IPS-11a (cell line): Measurements from ENCODE around the gene TMEM59L.
"Not testable (repeated sequence)": the region's sequence is repeated elsewhere in the genome, so short reads cannot be mapped to it uniquely, and the experiment has no call there.

Source experiments
- H3K4me3 ChIP-seq: one replicate; pipeline ENCODE4 v1.5.1; 2013; ENCODE audit warnings: low read depth, low read length, control low read depth

TMEM59L gene

DNA sequence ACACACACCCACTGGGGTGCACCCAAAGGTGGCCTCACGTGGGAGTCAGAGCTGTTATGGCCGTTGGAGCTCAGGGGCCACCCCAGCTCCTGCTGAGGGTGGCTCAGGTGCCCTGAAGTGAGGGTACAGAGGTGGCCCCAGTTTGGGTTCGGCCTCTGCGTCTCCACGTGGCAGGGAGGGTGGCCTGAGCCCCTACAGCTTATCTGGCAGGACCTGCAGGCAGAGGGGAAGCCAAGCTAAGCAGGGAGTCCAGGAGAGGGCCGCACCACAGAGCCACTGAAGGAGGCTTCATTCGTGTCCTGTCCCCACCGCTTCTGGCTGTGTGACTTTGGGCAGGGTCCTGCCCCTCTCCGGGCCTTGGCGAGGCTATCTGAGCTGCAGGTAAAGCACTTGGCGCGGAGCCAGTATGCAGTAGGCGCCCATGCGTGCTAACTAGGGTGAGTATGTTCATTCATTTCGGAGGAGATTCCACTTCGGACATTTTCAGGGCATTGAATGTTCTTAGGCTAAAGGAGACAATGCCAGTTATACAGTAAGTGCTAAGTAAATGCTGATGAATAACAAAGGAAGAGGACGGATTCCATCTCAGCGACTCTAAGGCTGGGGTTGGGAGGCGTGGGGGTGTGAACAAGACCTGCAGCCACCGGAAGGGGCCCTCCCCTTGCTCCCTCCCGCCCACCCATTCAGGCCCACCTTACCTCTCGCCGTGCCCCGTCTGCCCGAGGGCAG is 19.1 kb upstream of the TMEM59L start:
- peak overlapping the region; percentile 37 for H3K4me3 ChIP-seq

DNA sequence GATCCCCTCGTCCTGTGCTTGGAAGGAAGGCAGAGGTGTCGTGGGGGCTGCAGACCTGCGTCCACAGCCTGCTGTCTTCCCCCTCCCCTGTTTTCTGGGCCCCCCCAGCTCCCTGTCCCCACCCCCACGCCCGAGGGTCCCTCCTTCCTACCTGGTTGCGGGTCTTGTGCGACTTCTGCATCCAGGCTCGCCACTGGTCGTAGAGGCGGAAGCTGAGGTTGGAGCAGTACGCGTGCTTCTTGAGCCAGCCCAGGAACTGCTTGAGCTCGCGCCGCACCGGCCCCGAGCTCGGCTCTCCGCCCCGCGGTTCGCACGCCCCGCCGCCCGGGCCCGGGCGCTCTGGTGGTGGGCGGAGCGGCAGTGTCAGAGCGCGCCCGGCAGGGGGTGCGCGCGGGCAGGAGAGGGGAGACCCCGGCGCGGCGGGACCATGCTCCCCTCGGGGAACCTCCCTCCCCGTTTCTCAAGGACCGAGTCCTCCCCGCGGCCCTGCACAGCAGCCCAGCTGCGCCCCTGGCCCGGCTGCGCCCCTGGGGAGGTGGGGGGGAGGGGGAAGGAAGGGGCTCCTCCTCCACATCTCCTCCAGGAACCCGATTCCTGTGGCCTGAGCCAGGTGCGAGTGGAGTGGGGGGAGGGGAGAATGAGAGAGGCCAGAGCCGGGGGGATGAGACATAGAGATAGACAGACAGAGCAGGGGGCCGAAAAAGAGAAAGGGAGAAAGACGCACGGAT is 18.4 kb upstream of the TMEM59L start:
- H3K4me3 ChIP-seq = peak overlapping the region; percentile 37

DNA sequence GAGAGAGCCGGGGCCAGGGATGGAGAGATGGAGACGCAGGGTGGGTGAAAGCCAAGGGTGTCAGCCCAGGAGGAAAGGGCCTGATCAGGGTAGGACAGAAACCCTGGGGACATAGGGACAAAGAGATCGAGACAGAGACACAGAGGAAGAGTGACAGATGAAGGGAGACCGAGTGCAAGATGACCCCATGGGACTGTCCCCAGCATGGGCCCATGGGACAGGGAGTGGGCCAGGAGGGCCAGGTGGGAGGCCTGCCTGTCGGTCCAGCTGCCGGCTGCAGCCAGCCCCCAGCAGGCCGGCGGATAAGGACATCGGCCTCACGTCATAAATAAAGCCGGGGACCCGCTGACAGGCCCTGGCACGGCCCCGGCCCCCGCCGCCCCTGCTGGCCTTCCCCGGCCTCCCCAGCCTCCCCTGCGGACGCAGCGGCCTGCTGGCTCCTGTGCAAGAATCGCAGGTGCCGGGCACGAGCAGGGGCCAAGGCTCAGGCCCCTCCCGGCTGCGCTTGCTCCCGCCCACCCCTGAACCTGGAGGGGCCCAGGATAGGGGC is 17.8 kb upstream of the TMEM59L start:
- no peak overlapping the region for H3K4me3 ChIP-seq

DNA sequence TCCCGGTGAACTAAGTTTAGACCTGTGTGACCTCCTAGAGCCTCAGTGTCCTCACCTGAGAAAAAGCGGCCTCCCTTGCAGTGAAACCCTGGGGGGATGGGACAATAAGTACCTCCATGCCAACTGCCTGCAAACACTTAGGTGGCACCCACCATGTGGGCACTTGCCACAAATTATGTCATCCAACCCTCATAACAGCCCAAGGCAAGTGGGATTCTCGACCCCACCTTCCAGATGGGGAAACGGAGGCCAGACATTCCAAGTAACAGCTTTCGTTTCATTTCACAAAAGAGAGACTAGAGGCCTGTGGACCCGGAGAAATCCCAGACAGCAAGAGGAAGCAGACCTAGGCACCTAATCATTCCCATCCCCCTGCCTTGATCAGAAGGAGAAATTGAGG is 17.2 kb upstream of the TMEM59L start:
- H3K4me3 ChIP-seq = no peak overlapping the region

DNA sequence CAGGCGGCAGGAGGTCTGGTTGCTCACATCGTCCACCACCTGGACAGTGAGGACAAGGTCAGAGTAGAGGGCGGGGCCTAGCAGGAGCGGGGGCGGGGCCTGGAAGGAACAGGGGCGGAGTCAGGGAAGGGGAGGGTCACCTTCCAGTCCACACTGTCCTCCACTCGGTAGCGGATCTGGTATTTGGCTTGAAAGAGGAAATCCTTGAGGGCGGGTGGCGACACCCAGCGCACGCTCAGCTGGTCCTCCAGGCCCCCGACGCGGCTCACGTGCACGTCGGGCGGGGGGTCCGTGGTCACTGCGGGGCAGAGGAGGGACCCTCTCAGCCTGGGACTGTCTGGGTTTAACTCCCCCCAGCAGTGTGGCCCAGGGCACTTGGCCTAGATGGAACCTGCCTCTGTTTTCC is 15.9 kb upstream of the TMEM59L start:
- H3K4me3 ChIP-seq = no peak overlapping the region

DNA sequence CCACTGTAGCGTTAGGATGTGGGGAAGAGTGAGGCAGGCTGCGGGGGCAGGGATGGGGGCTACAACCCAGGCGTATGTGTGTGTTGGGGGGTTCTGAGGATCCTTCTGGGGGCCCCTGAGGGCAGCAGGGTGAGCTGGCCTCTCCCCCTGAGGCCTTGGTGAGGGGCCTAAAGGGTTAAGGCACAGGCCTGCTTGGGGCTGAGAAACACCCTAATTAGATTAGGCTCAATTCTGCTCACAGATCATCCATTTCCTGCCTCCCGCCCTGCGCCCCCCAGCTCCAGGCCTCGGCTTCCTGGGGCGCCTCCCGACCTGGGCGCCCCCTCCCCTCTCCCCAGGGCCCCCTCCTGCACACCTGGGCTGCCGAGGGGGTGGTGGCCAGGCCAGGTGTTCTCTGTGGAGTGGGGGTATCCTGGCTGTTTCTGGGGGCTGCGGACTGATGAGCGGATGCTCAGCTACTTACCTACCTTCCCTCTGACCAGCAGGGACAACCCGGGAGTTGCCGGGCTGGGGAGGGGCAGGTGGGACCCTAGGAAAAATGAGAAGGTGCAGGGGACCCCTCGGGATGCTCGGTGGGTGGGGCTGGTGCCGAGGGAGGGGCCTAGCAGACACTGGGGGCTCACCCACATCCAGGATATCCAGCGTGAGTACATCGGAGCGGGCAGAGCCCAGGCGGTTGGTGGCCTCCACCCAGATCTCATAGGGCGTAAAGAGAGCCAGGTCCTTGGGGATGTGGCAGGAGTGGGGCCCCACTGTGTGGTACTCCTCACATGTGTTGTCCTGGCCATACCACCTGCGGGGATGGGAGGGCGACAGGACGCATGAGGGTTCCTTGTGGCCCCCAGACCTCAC is 14.6 kb upstream of the TMEM59L start:
- H3K4me3 ChIP-seq = no peak overlapping the region

DNA sequence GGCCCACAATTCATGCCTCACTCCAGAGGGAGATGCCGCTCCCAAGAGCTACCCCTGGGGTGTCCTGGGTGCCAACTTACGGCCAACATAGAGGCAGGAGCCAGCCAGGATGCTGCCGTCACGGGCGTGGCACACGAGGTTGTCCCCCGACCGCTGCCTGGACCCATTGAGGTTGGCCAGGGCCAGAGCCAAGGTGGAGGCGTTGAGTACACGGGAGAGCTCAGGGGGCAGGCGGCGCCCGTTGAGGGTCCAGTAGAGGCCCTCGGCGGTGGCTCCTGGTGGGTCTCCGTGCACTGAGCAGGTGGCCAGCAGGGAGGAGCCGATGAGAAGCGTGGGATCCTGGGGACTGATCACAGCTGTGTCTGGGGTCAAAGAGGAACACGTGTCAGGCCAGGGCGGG is 13.2 kb upstream of the TMEM59L start:
- H3K4me3 ChIP-seq = no peak overlapping the region

DNA sequence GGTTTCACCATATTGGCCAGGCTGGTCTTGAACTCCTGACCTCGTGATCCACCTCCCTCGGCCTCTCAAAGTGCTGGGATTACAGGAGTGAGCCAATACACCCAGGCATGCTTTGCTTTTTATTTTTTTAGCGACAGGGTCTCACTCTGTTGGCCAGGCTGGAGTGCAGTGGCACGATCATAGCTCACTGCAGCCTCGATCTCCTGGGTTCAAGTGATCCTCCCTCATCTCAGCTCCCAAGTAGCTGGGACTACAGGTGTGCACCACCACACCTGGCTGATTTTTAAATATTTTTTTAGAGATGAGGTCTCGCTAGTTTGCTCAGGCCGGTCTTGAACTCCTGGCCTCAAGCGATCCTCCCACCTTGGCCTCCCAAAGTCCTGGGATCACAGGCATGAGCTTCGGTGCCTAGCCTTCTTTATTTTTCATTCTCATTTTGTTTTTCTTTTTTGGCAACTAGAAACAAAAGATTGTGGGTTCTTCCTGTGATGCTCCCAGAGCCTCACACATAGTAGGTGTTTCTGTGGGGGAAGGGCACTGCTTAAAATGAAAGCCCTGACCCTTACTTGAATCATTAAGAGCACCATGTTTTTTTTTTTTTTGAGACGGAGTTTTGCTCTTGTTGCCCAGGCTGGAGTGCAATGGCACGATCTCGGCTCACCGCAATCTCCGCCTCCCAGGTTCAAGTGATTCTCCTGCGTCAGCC is 11.8 kb upstream of the TMEM59L start:
- not testable (repeated sequence) for H3K4me3 ChIP-seq

DNA sequence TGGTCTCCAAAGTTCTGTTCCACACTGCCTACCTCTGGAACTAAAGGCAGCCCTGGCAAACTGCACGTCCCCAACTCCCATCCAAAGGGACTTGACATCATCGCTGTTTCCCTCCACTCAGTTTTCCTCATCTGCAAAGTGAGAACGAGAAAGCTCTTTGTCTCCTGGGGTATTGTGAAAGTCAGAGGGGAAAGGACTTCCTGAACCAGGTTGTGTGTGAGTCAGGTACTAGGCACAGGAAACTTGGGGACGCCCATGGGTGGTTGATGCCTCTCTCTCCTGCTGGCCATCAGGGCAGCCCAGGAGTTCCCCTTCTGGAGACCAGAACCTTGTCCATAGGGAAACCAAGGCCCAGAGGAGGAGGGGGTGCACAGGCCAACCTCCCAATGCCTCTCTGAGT is 10.8 kb upstream of the TMEM59L start:
- no peak overlapping the region for H3K4me3 ChIP-seq

DNA sequence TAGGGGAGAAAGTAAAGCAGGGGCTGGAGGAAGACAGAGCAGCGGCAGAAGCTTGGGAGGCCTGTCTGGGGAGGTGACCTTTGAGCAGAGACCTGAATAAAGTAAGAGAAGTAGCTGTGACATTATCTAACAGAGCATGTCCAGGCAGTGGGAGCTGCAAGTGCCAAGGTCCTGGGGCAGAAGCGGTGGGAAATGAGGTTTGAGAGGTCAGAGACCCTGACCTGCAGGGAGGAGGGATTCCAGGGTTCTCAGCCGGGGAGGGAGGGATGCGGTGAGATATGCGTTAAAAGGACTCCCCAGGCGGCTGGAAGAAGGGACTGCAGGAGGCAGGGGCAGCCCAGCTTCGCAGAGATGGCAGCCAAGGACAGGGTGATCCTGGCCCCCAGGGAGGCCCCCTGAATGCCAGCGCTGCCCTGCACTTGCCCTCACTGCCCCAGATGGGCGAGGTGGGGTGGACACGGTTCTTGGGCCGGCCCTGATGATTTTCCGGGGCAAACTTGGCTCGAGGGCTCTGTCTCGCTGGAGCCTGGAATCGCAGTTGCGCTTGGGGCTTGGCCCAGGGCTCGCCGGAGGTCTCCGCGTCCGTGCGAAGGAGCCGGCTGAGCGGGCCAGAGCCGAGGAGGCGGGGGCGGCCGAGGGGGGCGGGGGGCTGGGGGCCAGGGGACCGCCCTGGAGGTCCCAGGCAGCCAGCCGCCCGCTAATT is 9.3 kb upstream of the TMEM59L start:
- no peak overlapping the region for H3K4me3 ChIP-seq

DNA sequence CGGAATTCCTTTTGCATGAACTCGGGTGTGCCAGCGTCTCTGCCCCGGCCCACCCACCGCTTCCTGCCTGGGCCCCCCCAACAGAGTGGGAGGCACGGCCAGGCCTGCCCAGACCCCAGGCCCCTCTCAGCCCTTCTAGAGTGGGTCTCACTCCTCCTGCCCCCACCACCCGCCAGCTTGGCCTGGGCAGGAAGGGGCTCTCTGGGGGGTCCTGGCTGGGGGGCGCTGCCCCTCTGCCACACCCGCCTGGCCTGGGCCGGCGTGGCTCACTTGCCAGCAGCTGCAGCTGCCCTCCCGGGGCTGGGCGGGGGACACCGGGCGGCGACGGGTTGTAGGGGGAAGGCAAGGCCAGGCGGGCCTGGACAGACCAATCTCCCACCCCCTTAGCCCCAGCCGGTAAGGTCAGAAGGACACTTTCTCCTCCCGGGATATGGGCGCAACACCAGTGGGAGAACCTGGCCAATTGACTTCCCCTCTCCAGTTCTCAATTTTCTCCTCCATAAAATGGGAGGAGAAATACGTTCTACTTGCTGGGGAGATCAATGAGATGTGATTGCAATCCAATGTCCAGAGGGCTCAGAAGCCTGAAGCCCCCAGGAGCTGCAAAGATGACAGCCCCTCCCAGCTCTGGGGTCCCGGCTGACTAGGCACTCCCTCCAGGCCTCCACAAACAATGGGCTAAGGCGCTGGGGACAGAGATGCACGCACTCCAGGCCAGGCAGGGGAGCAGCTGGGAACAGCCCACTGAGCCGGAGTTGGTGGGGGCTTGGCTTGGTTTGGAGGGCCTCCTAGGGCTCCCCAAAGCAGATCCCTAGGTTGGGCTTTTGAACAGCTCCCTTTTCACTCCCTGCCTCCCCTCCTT is 8.5 kb upstream of the TMEM59L start:
- H3K4me3 ChIP-seq = peak overlapping the region; percentile 1

DNA sequence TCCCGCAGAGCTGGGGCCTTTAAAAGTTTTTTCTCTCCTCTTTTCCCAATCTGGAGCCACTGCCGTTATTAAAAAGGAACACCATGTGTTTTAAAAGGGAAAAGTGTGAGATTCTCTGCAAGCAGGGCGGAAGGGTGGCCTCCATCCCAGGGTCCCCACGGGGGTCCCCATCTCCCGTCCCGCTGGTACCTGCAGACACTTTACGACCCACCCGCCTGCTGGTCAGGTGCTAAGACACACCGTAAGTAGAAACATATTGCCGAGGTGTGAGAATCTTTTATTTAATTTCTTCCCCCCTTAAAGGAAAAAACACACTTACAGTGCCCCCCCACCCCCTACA is 7.9 kb upstream of the TMEM59L start:
- peak overlapping the region; percentile 1 for H3K4me3 ChIP-seq

DNA sequence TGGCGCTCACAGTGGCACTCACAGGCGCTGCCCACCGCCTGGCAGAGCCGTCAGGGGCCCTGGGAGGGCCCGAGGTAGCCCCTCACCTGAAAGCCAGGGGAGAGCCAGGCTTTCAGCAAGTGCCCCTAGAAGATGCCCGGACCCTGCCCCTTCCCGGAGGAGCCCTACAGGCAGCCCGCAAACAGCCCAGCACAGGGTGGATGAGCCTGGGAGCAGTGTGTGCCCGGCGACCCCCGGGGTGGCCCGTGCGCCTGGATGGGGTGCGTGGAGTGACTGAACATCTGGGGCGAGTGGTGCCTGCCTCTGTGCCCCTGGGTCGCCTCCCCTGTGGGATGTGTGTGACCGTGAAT is 7.5 kb upstream of the TMEM59L start:
- peak overlapping the region; percentile 35 for H3K4me3 ChIP-seq

DNA sequence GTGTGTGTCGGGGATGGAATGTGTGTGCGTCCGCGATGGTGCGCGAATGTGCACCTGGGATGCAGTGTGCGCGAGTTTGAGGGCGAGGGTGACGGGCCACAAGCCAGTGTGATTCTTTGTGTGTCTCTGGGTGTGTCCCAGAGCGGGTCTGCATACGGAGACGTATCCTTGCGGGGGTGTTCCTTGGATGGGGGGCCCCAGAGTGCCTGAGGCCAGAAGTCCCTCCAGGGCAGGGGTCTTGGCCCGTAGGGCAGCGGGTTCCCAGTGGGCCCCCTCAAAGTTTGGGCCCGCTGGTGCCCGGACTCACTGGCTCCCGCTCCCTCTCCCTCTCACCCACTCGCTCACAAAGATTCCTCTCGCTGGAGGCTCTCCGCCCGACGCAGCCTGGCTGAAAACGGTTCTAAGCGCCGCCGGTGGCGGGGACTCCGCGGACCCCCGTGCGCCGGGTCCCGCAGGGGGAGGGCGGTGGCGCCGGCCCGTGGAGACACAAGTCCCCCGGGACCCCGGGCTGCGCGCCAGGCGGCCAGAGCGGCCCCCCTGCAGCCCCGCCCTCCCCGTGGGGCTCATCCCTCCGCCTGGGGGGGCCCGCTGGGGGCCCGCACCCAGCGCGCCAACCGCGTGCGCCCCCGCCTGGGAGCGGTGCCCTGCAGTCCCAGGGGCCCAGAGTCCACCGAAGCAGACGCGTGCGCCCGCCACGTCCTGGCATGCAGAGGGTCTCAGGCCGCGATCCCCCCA is 7.0 kb upstream of the TMEM59L start:
- H3K4me3 ChIP-seq = peak overlapping the region; percentile 35

DNA sequence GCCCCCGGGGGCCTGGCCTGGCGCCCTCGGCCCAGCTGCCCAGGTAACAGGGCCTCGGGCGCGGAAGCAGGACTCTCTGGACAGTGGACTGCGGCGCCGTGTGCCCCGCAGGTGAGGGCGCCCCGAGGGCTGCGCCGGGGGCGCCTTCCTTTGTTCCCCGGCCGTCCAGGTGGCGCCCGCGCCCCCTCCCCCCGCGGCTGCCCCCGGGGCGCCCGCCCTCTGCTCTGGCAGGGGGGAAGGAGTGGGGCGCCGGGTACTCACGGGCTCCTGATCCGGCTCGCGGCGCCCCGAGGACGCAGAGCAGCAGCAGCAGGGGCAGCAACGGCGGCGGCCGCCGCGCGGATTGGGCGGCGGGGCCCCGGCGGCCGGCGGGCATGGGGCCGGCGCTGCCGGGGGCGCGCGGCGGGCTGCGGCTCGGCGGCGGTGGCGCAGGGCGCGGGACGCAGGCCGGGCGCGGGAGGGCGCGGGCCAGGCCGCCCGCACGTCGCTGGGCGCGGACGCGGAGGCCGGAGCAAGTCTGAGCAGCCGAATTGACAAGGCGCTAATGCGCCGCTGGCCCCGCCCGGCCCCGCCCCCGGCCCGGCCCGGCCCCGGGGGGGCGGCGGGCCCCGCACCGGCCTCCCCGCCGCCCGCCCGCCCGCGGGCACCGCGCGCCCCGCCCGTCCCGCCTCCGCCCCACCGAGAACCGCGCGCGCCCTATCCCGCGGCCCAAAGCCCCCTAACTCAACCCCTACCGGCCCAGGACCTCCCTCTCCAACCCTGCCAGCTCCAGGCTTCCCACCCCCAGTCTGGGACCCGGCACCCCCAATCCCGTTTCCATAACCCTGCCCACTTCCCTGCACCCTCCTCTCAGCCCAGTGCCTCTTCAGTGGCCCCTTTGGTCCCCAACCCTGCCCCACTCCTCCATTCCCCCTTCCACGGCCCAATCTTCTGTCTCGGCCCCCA is 6.1 kb upstream of the TMEM59L start, which contains the start of gene CRLF1:
Gene CRLF1, minus strand, starts transcription at position 519 of the 945 bp plus-strand sequence. Its CDS starts 143 bp downstream, at position 376.
- peak within 1 kb of the TSS; percentile 35 for H3K4me3 ChIP-seq

DNA sequence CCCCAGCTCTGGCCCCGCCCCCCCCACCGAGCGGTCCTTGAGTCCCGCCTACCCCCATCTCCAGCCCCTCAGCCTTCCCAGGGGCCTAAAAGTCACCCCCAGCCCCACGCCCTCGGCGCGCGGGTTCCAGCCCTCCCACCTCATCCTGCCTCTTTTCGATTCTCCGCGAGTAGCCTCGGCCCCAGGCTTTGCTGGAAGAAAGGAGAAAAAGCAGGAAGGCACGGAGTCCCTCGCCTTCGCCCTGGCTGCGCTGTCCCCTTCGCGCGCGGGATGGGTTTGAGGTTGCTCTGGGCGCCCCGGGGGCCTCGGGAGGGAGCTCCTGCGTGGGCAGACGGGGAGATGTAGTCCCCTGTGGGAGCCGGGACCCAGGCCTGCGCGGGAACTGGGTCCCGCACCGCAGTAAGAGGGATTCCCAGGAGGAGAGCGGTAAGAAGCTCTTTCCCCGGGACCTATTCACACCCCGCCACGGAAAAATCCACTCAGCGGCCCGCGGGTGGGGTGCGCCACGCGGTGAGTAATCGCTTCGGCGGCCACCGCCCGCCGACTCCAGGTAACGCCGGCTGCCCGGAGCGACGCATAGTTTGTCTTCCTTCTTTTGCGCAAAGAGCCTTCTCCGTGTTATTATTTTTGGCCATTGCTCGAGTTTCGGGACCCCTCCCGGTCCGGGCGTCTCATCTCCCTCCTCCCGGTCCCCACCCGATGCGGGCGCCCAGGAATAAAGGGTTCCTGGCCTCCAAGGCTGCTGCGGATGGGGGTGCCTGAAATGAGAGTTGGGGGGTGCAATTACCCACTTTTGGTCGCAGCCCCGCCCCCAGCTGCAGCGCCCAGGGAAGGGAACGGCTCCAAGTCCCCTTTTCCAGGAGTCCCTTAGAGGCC is 5.2 kb upstream of the TMEM59L start:
- H3K4me3 ChIP-seq = peak overlapping the region; percentile 17
